ENCODE data around the gene CNBD2. TPM values are rescaled to one million over a fixed set of nuclear protein-coding genes. Genes with fewer than 3 reads are reported as not detected.
"Not testable (repeated sequence)": the region's sequence is repeated elsewhere in the genome, so short reads cannot be mapped to it uniquely, and the experiment has no call there.

CNBD2 gene
- under 1 TPM; 0.49 to 0.87 (median 0.64) TPM for polyA plus RNA-seq (ENCODE audit: insufficient read length in 4 of 4)

DNA sequence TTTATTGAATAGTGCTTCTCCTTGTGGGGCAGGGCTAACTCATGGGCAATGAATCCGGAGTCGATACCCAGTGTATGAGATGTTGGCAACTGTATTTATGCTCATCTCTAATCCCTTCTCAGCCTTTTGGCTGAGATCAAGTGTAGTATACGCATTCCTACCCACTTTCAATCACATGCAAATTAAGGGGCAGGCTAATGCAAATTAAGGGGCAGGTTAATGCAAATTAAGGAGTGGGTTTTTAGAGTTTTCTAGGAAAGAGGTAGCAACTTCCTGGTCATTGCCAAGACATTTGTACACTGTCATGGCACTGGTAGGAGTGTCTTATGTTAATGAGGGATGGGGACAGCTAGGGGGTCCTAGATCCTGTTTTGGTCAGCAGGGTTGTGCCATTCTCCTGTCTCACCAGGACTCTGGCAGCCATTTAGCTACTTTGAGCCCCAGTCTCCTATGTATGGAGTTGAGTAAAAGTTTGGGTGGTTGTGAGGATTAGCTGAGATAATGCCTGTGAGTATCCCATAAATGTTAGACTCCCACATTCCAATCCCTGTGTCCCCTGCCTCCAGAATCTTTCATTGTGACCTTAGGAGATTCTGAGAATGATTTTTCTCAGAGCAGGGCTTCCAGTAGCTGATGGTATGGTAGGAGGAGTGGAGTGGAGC is at the start of gene CNBD2:
Gene CNBD2 (plus strand): TSS at position 612 of the 662 bp plus-strand sequence. CDS start 173 bp downstream, outside the sequence.
- DNase-seq (ENCODE audit: low read depth in 4 of 4, low spot score in 2 of 4): no peak

DNA sequence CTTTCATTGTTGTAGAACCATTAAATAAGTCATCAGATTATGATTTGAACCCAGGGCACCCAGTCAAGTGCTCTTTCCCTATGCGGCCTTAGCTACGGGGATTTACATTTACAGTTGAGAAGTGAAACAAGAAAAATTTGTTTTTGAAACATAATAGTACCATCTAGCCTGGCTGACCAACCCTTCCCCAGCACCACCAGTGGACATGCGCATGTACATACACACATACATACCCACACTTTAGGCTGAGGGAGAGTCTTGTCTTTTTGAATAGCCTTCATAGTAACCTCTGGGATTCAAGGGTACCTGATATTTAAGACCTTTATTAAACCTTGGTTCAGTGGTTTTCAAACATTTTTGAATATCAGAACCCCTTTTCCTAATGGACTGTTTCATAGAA is 47.9 kb upstream of the CNBD2 start:
- DNase-seq (ENCODE audit: low read depth in 4 of 4, low spot score in 2 of 4): no peak

- no peak for DNase-seq (ENCODE audit: low read depth in 4 of 4, low spot score in 2 of 4)
These were observed 39.1 kb upstream of the CNBD2 start for GRCh38 chr20:35929301-35929700.

DNA sequence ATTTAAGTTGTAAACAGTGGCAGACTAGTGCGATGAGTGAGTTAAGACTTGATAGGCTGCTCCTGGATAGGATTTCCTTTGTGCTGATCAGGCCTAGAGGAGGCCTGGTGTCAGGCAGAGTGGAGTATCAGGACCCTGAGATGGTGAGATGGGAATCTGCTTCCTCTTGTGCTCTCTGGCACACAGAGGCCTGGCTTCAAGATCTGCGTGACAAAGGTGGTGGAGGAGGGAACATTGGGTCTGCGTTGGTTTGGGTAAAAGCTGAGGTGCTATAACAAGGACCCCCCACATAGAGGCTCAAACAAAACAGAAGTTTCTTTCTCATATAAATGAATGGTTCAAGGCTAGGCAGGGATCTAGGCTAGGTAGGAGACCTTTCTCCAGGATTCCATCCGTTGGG is 34.3 kb upstream of the CNBD2 start:
- no peak for DNase-seq (ENCODE audit: low read depth in 4 of 4, low spot score in 2 of 4)

GRCh38 chr20:35939264-35939663 is 29.1 kb upstream of the CNBD2 start:
- DNase-seq (ENCODE audit: low read depth in 4 of 4, low spot score in 2 of 4): no peak

GRCh38 chr20:35941620-35942019 is 26.8 kb upstream of the CNBD2 start:
- DNase-seq (ENCODE audit: low read depth in 4 of 4, low spot score in 2 of 4): no peak

- DNase-seq (ENCODE audit: low read depth in 4 of 4, low spot score in 2 of 4): no peak
These were observed 26.1 kb upstream of the CNBD2 start for GRCh38 chr20:35942243-35942642.

- DNase-seq (ENCODE audit: low read depth in 4 of 4, low spot score in 2 of 4): no peak
These were observed 20.9 kb upstream of the CNBD2 start for GRCh38 chr20:35947489-35947888.

GRCh38 chr20:35947907-35948306 is 20.5 kb upstream of the CNBD2 start:
- DNase-seq (ENCODE audit: low read depth in 4 of 4, low spot score in 2 of 4): no peak

- no peak for DNase-seq (ENCODE audit: low read depth in 4 of 4, low spot score in 2 of 4)
These were observed 18.3 kb upstream of the CNBD2 start for GRCh38 chr20:35950093-35950492.

- DNase-seq (ENCODE audit: low read depth in 4 of 4, low spot score in 2 of 4): not testable (repeated sequence)
These were observed 16.3 kb upstream of the CNBD2 start for GRCh38 chr20:35952080-35952479.

DNA sequence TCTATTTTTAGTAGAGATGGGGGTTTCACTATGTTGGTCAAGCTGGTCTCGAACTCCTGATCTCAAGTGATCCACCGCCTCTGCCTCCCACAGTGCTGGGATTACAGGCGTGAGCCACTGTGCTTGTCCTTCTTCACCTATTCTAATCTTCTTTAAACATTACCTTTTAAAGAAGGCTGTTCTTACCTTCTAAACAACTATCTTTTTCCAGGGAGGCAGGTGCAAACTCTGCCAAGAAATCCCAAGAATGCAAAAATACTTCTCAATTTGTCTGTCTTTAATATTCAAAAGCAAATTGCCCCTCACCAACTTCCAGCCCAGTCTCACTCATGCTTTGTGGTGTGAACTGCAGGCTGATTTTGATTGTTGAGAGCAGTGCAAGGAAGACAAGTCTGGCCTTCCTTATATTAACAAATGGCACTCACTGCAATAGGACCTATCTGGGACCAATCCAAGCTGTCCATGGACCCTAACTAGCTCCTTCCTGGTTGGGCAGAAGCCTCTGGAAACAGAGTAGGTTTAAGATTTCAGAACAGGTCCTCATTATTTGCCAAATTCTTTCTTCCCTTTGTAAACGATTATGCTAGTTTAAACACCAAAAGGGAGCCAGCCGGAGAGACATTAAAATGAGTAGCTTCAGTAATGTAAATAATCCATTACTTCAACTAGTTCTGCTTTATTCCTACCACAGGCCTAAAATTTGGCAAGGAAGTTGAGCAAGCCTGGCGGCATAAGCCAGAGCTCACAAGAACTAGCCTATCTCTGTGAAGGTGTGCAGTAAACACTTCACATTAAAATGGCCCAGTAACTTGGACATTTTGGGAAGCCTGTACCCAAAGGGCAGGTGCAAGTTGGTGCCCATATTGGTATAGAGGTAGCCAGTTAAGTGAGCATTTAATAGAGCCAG is 15.7 kb upstream of the CNBD2 start:
- no peak for DNase-seq (ENCODE audit: low read depth in 4 of 4, low spot score in 2 of 4)

GRCh38 chr20:35953387-35954199 is 14.8 kb upstream of the CNBD2 start:
- peak in 3 of 4 donors; percentile 9 to 50 (median 41) for DNase-seq (ENCODE audit: low read depth in 4 of 4, low spot score in 2 of 4)

GRCh38 chr20:35954200-35954906 is 14.0 kb upstream of the CNBD2 start, which contains the start of gene SCAND1:
TSS of gene SCAND1 (minus strand) at chr20:35954502. CDS start at chr20:35954284, 218 bp downstream.
- peak; percentile 91 to 96 (median 94) for DNase-seq (ENCODE audit: low read depth in 4 of 4, low spot score in 2 of 4)

DNA sequence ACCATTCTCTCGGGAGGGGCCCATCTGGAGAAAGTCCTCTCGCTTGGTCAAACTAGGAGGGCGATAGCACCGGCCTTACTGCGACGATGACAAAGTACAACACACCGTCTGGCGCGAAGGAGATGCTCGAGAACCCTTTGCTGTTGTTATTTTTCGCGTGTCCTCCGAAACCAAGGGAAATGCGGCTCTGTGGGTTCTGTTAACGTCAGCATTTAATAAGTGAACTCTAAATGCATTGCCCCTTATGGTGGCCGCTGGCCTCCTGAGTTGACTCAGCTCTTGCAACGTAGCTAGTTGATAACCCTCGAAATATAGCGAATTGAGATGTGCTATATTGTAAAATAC is 13.5 kb upstream of the CNBD2 start:
- peak in 2 of 4 donors; percentile 33 to 66 for DNase-seq (ENCODE audit: low read depth in 4 of 4, low spot score in 2 of 4)

DNA sequence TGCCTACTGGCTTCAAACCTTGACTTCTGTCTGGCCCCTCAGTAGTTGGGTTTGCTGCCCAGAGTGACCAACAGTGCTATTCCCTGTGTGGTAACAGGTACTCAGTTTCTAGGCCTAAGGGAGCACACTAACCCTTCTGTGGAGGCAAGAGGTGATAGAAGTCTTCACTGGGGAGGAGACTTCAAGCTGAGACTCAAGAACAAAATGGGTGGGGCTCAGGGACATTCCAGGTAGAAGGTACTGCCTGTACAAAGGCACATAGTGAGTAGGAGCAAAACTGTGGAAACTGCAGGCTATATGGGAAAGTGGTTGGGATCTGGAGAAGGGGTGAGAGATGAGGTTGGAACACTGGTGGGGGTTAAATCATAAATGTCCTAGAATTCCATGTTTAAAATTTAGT is 11.8 kb upstream of the CNBD2 start:
- DNase-seq (ENCODE audit: low read depth in 4 of 4, low spot score in 2 of 4): no peak

DNA sequence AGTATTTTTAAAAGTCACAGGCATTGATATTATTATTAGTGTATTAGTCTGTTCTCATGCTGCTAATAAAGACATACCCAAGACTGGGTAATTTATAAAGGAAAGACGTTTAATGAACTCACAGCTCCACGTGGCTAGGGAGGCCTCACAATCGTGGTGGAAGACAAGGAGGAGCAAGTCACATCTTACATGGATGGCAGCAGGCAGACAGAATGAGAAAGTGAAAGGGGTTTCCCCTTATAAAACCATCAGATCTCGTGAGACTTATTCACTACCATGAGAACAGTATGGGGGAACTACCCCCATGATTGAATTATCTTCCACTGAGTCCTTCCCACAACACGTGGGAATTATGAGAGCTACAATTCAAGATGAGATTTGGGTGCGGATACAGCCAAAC is 9.1 kb upstream of the CNBD2 start:
- DNase-seq (ENCODE audit: low read depth in 4 of 4, low spot score in 2 of 4): not testable (repeated sequence)

GRCh38 chr20:35963878-35964277 is 4.5 kb upstream of the CNBD2 start:
- DNase-seq (ENCODE audit: low read depth in 4 of 4, low spot score in 2 of 4): no peak

GRCh38 chr20:35968930-35969329 is 540 bp downstream of the CNBD2 start:
- DNase-seq (ENCODE audit: low read depth in 4 of 4, low spot score in 2 of 4): no peak

- DNase-seq (ENCODE audit: low read depth in 4 of 4, low spot score in 2 of 4): no peak
These were observed 3.6 kb downstream of the CNBD2 start for GRCh38 chr20:35971981-35972380.

All from left renal cortex interstitium (tissue), 4 donors.